ENCODE results near the gene ZCCHC4.

GRCh38 chr4:25291158-25291733, 21.3 kb upstream of the ZCCHC4 start:
- no peak for TF ChIP-seq ZBTB33 (IDR thresholded peaks at IDR 0.05; ENCODE audit: extremely low read depth, insufficient replicate concordance, low read length)
- TF ChIP-seq CTCF (IDR thresholded peaks at IDR 0.05 in 2 of 3, conservative IDR thresholded peaks at IDR 0.05 in 1 of 3; ENCODE audit: borderline replicate concordance in 1 of 3, insufficient read depth in 1 of 3, low read depth in 2 of 3, low read length in 2 of 3): no peak
